HCT116 (cell line): Measurements from ENCODE around the gene AMOTL1. TPM values are rescaled to one million over a fixed set of nuclear protein-coding genes. Genes with fewer than 3 reads are reported as not detected.

Source experiments
- ATAC-seq: fragments of 200-7000 bp; cut with Tn5 transposase; 2 replicates; pipeline ENCODE4 v1.9.1; 2020; ENCODE audit warnings: mild to moderate bottlenecking, moderate library complexity
- BruUV-seq: library from RNA; stranded (reverse); fragments of 400-500 nt; replicated peaks from 2 replicates; lab custom pipeline; 2021; lab: Mats Ljungman, UMichigan
- CTCF ChIA-PET: fragments of 300-600 bp; sonication (Branson Sonifier 250); formaldehyde crosslinking; loops from one replicate; lab custom pipeline; 2021; ENCODE audit warnings: antibody characterized with exemption; lab: Charles Lee
- POLR2A ChIA-PET: fragments of 300-600, 350-600 bp; sonication (Branson Sonifier 250); formaldehyde crosslinking; loops from one replicate; lab custom pipeline; 2021; ENCODE audit warnings: antibody characterized with exemption; lab: Charles Lee
- RAD21 ChIA-PET, 2 experiments: fragments of 300-600 bp; sonication (Branson Sonifier 250); formaldehyde crosslinking; loops; one replicate each; lab custom pipeline; 2023; ENCODE audit warnings: low total read pairs in 2 of 2; ENCODE audit not compliant: uncharacterized antibody in 2 of 2, unreplicated experiment in 2 of 2, low non-redundant PET in 1 of 2; lab: Charles Lee
- DNase-seq: peaks from one replicate; pipeline ENCODE4 v3.0.0-alpha.2; 2010; ENCODE audit warnings: low read depth, low spot score
- H2AFZ ChIP-seq: fragments of 200-600 bp; shearing (Covaris generic), sonication (generic); 2 replicates; pipeline ENCODE4 v1.6.1; 2017; ENCODE audit warnings: low read depth, mixed run types, mixed read lengths, antibody characterized with exemption, low read length; ENCODE audit not compliant: poor library complexity, severe bottlenecking
- H3K27ac ChIP-seq: 2 replicates; pipeline ENCODE4 v1.5.1; 2012; ENCODE audit warnings: low read depth, low read length
- H3K27me3 ChIP-seq: fragments of 200-600 bp; sonication (generic); 2 replicates; pipeline ENCODE4 v1.6.1; 2016; ENCODE audit warnings: mixed run types, low read length, mixed read lengths; ENCODE audit not compliant: insufficient read depth
- H3K36me3 ChIP-seq, 2 experiments: fragments of 200-500 bp in 1 of 2; fragments of 200-600 bp in 1 of 2; sonication (Bioruptor generic) in 1 of 2; sonication (generic) in 1 of 2; 2 replicates each; pipeline versions ENCODE4 v1.5.1 to v1.6.1; 2014 to 2016; ENCODE audit warnings: low read length in 2 of 2, inconsistent platforms in 1 of 2, mixed read lengths in 1 of 2, mixed run types in 1 of 2; ENCODE audit not compliant: insufficient read depth in 2 of 2, control insufficient read depth in 1 of 2
- H3K4me1 ChIP-seq, 2 experiments: fragments of 200-600 bp in 1 of 2; sonication (generic) in 1 of 2; 2 replicates each; pipeline versions ENCODE4 v1.5.1 to v1.6.1; 2012 to 2017; ENCODE audit warnings: low read length in 2 of 2, inconsistent platforms in 1 of 2, mild to moderate bottlenecking in 1 of 2, mixed read lengths in 1 of 2, mixed run types in 1 of 2, moderate library complexity in 1 of 2; ENCODE audit not compliant: insufficient read depth in 2 of 2, control insufficient read depth in 1 of 2
- H3K4me2 ChIP-seq: fragments of 200-600 bp; sonication (generic); 2 replicates; pipeline ENCODE4 v1.6.1; 2017; ENCODE audit warnings: mixed run types, low read length, mixed read lengths
- H3K4me3 ChIP-seq, 2 experiments: fragments of 200-600 bp in 1 of 2; sonication (generic) in 1 of 2; replicated peaks in 1 of 2; 2 replicates each; pipeline ENCODE4 v1.5.1; 2011 to 2016; ENCODE audit warnings: low read length in 2 of 2, control low read depth in 1 of 2, low read depth in 1 of 2, mild to moderate bottlenecking in 1 of 2, mixed read lengths in 1 of 2, mixed run types in 1 of 2
- H3K79me2 ChIP-seq: fragments of 200-600 bp; sonication (generic); 2 replicates; pipeline ENCODE4 v1.6.1; 2017; ENCODE audit warnings: mild to moderate bottlenecking, mixed run types, low read length, moderate library complexity, mixed read lengths; ENCODE audit not compliant: insufficient read depth
- H3K9ac ChIP-seq: fragments of 200-600 bp; sonication (generic); 2 replicates; pipeline ENCODE4 v1.6.1; 2016; ENCODE audit warnings: low read length, mixed read lengths
- H3K9me2 ChIP-seq: fragments of 200-600 bp; sonication (generic), shearing (Covaris generic); 2 replicates; pipeline ENCODE4 v1.6.1; 2017; ENCODE audit warnings: mixed run types, mild to moderate bottlenecking, moderate library complexity; ENCODE audit not compliant: insufficient read depth
- H3K9me3 ChIP-seq, 2 experiments: fragments of 200-500 bp in 1 of 2; fragments of 200-600 bp in 1 of 2; sonication (Bioruptor generic) in 1 of 2; sonication (generic) in 1 of 2; 2 replicates each; pipeline ENCODE4 v1.6.1; 2014 to 2017; ENCODE audit warnings: low read length in 2 of 2, mixed read lengths in 2 of 2, inconsistent platforms in 1 of 2, low read depth in 1 of 2, mild to moderate bottlenecking in 1 of 2, mixed run types in 1 of 2, moderate library complexity in 1 of 2; ENCODE audit not compliant: control insufficient read depth in 1 of 2, insufficient read depth in 1 of 2
- H4K20me1 ChIP-seq: fragments of 200-600 bp; sonication (generic), shearing (Covaris generic); 2 replicates; pipeline ENCODE4 v1.6.1; 2017; ENCODE audit warnings: mixed run types, mild to moderate bottlenecking, moderate library complexity; ENCODE audit not compliant: insufficient read depth
- ATF3 ChIP-seq: IDR thresholded peaks from 2 replicates; pipeline ENCODE4 v1.6.1; 2012
- CTCF ChIP-seq, 3 experiments: fragments of 200-600 bp in 1 of 3; sonication (generic) in 1 of 3; IDR thresholded peaks in 2 of 3; conservative IDR thresholded peaks in 1 of 3; 2 replicates each; pipeline ENCODE4 v1.5.1; 2012 to 2017; ENCODE audit warnings: low read depth in 2 of 3, low read length in 2 of 3, antibody characterized with exemption in 1 of 3, borderline replicate concordance in 1 of 3, control low read depth in 1 of 3, mild to moderate bottlenecking in 1 of 3, mixed read lengths in 1 of 3, mixed run types in 1 of 3, moderate library complexity in 1 of 3; ENCODE audit not compliant: insufficient read depth in 1 of 3
- EGR1 ChIP-seq: IDR thresholded peaks from 2 replicates; pipeline ENCODE4 v1.6.1; 2012; ENCODE audit warnings: low read depth
- ELF1 ChIP-seq: IDR thresholded peaks from 2 replicates; pipeline ENCODE4 v1.6.1; 2012; ENCODE audit warnings: low read depth, borderline replicate concordance
- FOSL1 ChIP-seq: IDR thresholded peaks from 2 replicates; pipeline ENCODE4 v1.6.1; 2012; ENCODE audit warnings: low read depth
- POLR2A ChIP-seq: IDR thresholded peaks from 2 replicates; pipeline ENCODE4 v1.7.0; 2011; ENCODE audit warnings: borderline replicate concordance; ENCODE audit not compliant: insufficient read depth, insufficient read length; ENCODE audit errors: extremely low read depth
- POLR2AphosphoS5 ChIP-seq: IDR thresholded peaks from 2 replicates; pipeline ENCODE4 v1.6.1; 2011; ENCODE audit warnings: mild to moderate bottlenecking, low read depth, low read length, moderate library complexity
- RAD21 ChIP-seq: IDR thresholded peaks from 2 replicates; pipeline ENCODE4 v1.6.1; 2012; ENCODE audit warnings: low read depth, mild to moderate bottlenecking
- SIN3A ChIP-seq: IDR thresholded peaks from 2 replicates; pipeline ENCODE4 v1.6.1; 2012; ENCODE audit warnings: low read depth
- SP1 ChIP-seq: IDR thresholded peaks from 2 replicates; pipeline ENCODE4 v1.6.1; 2012; ENCODE audit warnings: low read depth
- TCF7L2 ChIP-seq: IDR thresholded peaks from 2 replicates; pipeline ENCODE4 v1.7.0; 2011; ENCODE audit warnings: borderline replicate concordance, inconsistent platforms; ENCODE audit not compliant: insufficient read depth, insufficient read length; ENCODE audit errors: extremely low read depth
- YY1 ChIP-seq: IDR thresholded peaks from 2 replicates; pipeline ENCODE4 v1.6.1; 2011; ENCODE audit warnings: low read length, low read depth, moderate library complexity, mild to moderate bottlenecking; ENCODE audit not compliant: insufficient replicate concordance; ENCODE audit errors: extremely low read depth
- ZFX ChIP-seq: fragments of 450-650 bp; IDR thresholded peaks from 2 replicates; pipeline ENCODE4 v1.6.1; 2017
- intact Hi-C: fragments of 100-400 bp; cut with micrococcal nuclease; formaldehyde crosslinking; loops from 2 replicates; pipeline ENCODE4 v1.10.0; 2022
- total RNA-seq: library from RNA; stranded (reverse); gene quantifications from one replicate; pipeline ENCODE4 v1.2.1, GENCODE V29; 2021; ENCODE audit not compliant: unreplicated experiment
- TF ChIP-seq, protein P1 (sequence below): IDR thresholded peaks from 2 replicates; pipeline ENCODE4 v1.6.1; 2011; ENCODE audit warnings: mild to moderate bottlenecking, low read length, moderate library complexity; ENCODE audit not compliant: insufficient replicate concordance; ENCODE audit errors: extremely low read depth

The AMOTL1 gene
- total RNA-seq, 1 experiment from 2014 or later: 27.6 TPM

DNA sequence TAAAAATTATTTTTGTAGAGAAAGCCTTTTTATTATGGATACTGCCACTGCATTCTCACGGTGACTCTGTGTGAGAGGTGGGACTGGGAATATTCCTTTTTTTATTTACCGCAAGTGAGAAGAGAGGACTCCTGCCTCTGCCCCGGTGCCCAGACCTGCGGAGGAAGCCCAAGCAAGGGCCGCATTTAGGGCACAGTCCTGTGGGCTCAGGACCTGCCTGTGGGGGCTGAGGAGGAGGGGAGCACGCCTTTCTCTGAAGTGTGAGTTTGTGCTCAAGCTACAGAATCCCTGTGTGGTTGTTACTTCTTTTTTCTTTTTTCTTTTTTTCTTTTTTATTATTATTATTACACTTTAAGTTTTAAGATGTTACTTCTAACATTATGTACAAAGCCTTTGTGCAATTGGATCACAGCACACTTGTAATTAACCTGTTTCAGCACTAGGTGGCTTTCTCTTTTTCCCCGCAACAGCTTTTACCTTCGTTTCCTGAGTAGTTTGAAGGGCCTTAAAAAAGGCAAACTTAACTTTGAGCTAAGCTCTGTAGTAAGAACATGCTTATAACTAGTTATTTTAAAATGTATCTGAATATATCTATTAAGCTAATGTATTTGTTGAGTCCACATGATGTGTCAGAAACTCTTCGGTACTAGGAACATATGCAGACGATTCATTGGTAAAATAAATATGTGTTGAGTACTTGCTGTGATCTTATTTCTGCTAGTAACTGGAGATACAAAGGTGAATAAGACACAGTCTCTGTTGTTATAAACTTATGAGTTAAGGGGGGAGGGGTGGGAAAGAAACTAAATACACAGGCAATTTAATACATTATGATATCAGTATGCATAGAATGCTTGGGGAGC, 18.3 kb downstream of the AMOTL1 start:
- Histone ChIP-seq H3K27ac (no peak overlapping the region), H3K4me2 (peak overlapping the region; percentile 11; the same call in 1 of the 2 replicates), H3K4me3 (no peak overlapping the region), H3K9me3 (no peaks in the 10 kb centered on the region), H3K27me3 (no peaks in the 10 kb centered on the region), H3K9me2 (no peaks in the 10 kb centered on the region), H3K4me1 (peaks cover 29 to 48% of the 10 kb centered on the region in 2 experiments), H2AFZ (peak overlapping the region; percentile 71), H3K79me2 (peaks cover 68% of the 10 kb centered on the region), H3K9ac (no peak overlapping the region), H3K36me3 (no peaks in the 10 kb centered on the region), H4K20me1 (no peaks in the 10 kb centered on the region)
- intact Hi-C loops: loop anchor here (1.0 to 10.0 kb wide), 2 partner anchors 111 to 1638 kb away; no protein-coding TSS in a partner anchor
- CTCF ChIA-PET: interaction anchor here (1.0 to 1.3 kb wide), 5 partner anchors 8 to 182 kb away, joined by 3 to 6 read pairs (median 3); no protein-coding TSS in a partner anchor
- DNase-seq (no peak), ATAC-seq (no peak)
- RAD21 ChIA-PET: interaction anchor here in 1 of 2 experiments (0.9 kb wide), 1 partner anchor 163 kb away, joined by 3 read pairs; no protein-coding TSS in a partner anchor
- no TSS peak for BruUV-seq
- no peak for TF ChIP-seq SP1
- TF ChIP-seq ELF1: no peak
- TF ChIP-seq POLR2AphosphoS5: no peak
- TF ChIP-seq, protein P1, sequence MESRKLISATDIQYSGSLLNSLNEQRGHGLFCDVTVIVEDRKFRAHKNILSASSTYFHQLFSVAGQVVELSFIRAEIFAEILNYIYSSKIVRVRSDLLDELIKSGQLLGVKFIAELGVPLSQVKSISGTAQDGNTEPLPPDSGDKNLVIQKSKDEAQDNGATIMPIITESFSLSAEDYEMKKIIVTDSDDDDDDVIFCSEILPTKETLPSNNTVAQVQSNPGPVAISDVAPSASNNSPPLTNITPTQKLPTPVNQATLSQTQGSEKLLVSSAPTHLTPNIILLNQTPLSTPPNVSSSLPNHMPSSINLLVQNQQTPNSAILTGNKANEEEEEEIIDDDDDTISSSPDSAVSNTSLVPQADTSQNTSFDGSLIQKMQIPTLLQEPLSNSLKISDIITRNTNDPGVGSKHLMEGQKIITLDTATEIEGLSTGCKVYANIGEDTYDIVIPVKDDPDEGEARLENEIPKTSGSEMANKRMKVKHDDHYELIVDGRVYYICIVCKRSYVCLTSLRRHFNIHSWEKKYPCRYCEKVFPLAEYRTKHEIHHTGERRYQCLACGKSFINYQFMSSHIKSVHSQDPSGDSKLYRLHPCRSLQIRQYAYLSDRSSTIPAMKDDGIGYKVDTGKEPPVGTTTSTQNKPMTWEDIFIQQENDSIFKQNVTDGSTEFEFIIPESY: no peak
- peak; percentile 53 to 63 (median 55); a peak in 5 of 6 replicates for TF ChIP-seq CTCF (IDR thresholded peaks at IDR 0.05 in 2 of 3, conservative IDR thresholded peaks at IDR 0.05 in 1 of 3; ENCODE audit: borderline replicate concordance in 1 of 3, insufficient read depth in 1 of 3, low read depth in 2 of 3, low read length in 2 of 3)
- no peak for TF ChIP-seq TCF7L2
- no peak for TF ChIP-seq FOSL1
- TF ChIP-seq SIN3A: no peak
- no peak for TF ChIP-seq EGR1
- TF ChIP-seq POLR2A: no peak
- no peak for TF ChIP-seq YY1
- no peak for TF ChIP-seq ZFX
- TF ChIP-seq ATF3: no peak
- TF ChIP-seq RAD21: peak; percentile 54
- POLR2A ChIA-PET: interaction anchor here (1.3 kb wide), 1 partner anchor 163 kb away, joined by 5 read pairs; no protein-coding TSS in a partner anchor
